Prostate gland (tissue), 2 donors: Measurements from ENCODE around the gene FAM118B.

Experiments
- POLR2A ChIP-seq: fragments of 450-650 bp; IDR thresholded peaks from one replicate; pipeline ENCODE4 v1.6.1; 2016; ENCODE audit warnings: antibody characterized with exemption, mild to moderate bottlenecking
- POLR2AphosphoS5 ChIP-seq: sonication (generic); formaldehyde crosslinking; IDR thresholded peaks from one replicate; pipeline ENCODE4 v1.6.1; 2017; ENCODE audit warnings: antibody characterized with exemption
- TF ChIP-seq, protein P1 (sequence below), 4 experiments: fragments of 200-600 bp in 2 of 4; fragments of 450-650 bp in 2 of 4; sonication (generic) in 2 of 4; IDR thresholded peaks; 1 replicate in 3 of 4; 2 replicates in 1 of 4; pipeline ENCODE4 v1.5.1; 2016 to 2019; ENCODE audit warnings: antibody characterized with exemption in 4 of 4, mild to moderate bottlenecking in 2 of 4, moderate library complexity in 2 of 4

DNA sequence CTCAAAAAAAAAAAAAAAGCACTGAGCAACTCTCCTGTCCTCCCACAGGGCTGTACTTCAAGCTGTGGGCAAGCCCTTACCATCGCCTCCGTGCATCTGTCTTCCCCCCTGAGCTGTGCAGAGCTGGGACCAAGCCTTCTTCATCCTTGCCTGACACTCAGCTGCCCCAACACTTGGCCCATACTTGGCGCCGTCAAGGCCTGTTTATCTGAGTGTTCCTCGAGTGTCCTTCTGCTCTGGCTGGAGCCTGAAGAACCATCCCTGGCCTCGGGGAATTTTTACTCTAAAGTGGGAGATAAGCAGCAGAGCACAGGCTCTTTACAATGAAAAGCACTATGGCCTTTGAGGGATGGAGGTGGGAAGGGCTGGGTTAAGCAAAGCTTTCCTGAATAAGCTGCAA, 69.7 kb downstream of the FAM118B start:
- TF ChIP-seq, protein P1, sequence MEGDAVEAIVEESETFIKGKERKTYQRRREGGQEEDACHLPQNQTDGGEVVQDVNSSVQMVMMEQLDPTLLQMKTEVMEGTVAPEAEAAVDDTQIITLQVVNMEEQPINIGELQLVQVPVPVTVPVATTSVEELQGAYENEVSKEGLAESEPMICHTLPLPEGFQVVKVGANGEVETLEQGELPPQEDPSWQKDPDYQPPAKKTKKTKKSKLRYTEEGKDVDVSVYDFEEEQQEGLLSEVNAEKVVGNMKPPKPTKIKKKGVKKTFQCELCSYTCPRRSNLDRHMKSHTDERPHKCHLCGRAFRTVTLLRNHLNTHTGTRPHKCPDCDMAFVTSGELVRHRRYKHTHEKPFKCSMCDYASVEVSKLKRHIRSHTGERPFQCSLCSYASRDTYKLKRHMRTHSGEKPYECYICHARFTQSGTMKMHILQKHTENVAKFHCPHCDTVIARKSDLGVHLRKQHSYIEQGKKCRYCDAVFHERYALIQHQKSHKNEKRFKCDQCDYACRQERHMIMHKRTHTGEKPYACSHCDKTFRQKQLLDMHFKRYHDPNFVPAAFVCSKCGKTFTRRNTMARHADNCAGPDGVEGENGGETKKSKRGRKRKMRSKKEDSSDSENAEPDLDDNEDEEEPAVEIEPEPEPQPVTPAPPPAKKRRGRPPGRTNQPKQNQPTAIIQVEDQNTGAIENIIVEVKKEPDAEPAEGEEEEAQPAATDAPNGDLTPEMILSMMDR (IDR thresholded peaks at IDR 0.05) = no peak
- TF ChIP-seq POLR2AphosphoS5 (no peak), POLR2A (no peak)
